Smooth muscle cell (in vitro differentiated cells): ENCODE results near the gene RTN4RL1. TPM values are rescaled to one million over a fixed set of nuclear protein-coding genes. Genes with fewer than 3 reads are reported as not detected.

Experiments
- DNase-seq: peaks from one replicate; lab custom pipeline; 2025; ENCODE audit not compliant: unreplicated experiment; lab: John Stamatoyannopoulos, UW
- H2AFZ ChIP-seq: fragments of 200-600 bp; sonication (generic); 2 replicates; pipeline ENCODE4 v1.6.0; 2016; ENCODE audit warnings: antibody characterized with exemption, low read depth, mild to moderate bottlenecking
- H3F3A ChIP-seq: fragments of 200-600 bp; sonication (generic); 2 replicates; pipeline ENCODE4 v1.6.0; 2017; ENCODE audit warnings: antibody characterized with exemption, low read depth
- H3K27ac ChIP-seq: fragments of 200-600 bp; sonication (generic); 2 replicates; pipeline ENCODE4 v1.5.1; 2016; ENCODE audit warnings: low read depth, mild to moderate bottlenecking
- H3K27me3 ChIP-seq: fragments of 200-600 bp; sonication (generic); 2 replicates; pipeline ENCODE4 v1.6.1; 2016; ENCODE audit warnings: low read depth, mild to moderate bottlenecking
- H3K36me3 ChIP-seq: fragments of 200-600 bp; sonication (generic); 2 replicates; pipeline ENCODE4 v1.5.1; 2016; ENCODE audit warnings: low read depth
- H3K4me1 ChIP-seq: fragments of 200-600 bp; sonication (generic); 2 replicates; pipeline ENCODE4 v1.5.1; 2016; ENCODE audit warnings: low read depth
- H3K4me2 ChIP-seq: fragments of 200-600 bp; sonication (generic); 2 replicates; pipeline ENCODE4 v1.6.0; 2016; ENCODE audit warnings: mild to moderate bottlenecking
- H3K4me3 ChIP-seq: fragments of 200-600 bp; sonication (generic); 2 replicates; pipeline ENCODE4 v1.5.1; 2016; ENCODE audit warnings: mild to moderate bottlenecking
- H3K79me2 ChIP-seq: fragments of 200-600 bp; sonication (generic); 2 replicates; pipeline ENCODE4 v1.6.0; 2016; ENCODE audit warnings: low read depth, mild to moderate bottlenecking
- H3K9ac ChIP-seq: fragments of 200-600 bp; sonication (generic); 2 replicates; pipeline ENCODE4 v1.6.0; 2016; ENCODE audit warnings: low read depth
- H3K9me3 ChIP-seq: fragments of 200-600 bp; sonication (generic); replicated peaks from 2 replicates; pipeline ENCODE4 v1.5.1; 2016; ENCODE audit warnings: low read depth
- H4K20me1 ChIP-seq: fragments of 200-600 bp; sonication (generic); 2 replicates; pipeline ENCODE4 v1.6.0; 2016; ENCODE audit warnings: low read depth
- CTCF ChIP-seq: fragments of 200-600 bp; sonication (generic); IDR thresholded peaks from 2 replicates; pipeline ENCODE4 v1.5.1; 2017; ENCODE audit warnings: borderline replicate concordance, mild to moderate bottlenecking, antibody characterized with exemption; ENCODE audit not compliant: insufficient read depth, poor library complexity, severe bottlenecking
- WGBS: methylation state at CpG from one replicate; pipeline ENCODE4 v1.1.7; 2016; ENCODE audit warnings: low lambda C conversion rate; 5-methylcytosine and 5-hydroxymethylcytosine counted together
- polyA plus RNA-seq: library from polyadenylated mRNA; unstranded; fragments of >200 nt; fragmentation: Nextera tagmentation; extraction: Ambion mirVana; gene quantifications from 2 replicates; pipeline ENCODE4 v1.2.1, GENCODE V29; 2016
- total RNA-seq: library from RNA; depleted of rRNA; stranded (reverse); fragments of >200 nt; gene quantifications from 2 replicates; pipeline ENCODE4 v1.2.3, GENCODE V29; 2014

RTN4RL1 gene
- total and polyA plus RNA-seq, 2 experiments from 2014 or later: not detected

- Histone ChIP-seq H3K4me1 (peaks cover 3% of the 10 kb centered on the region), H4K20me1 (no peaks in the 10 kb centered on the region), H3K27me3 (no peaks in the 10 kb centered on the region), H3K36me3 (no peaks in the 10 kb centered on the region), H3K27ac (no peak overlapping the region), H3F3A (peaks cover 3% of the 10 kb centered on the region), H3K9me3 (no peaks in the 10 kb centered on the region), H3K79me2 (peaks cover 14% of the 10 kb centered on the region), H3K4me3 (no peak overlapping the region), H3K9ac (no peak overlapping the region), H2AFZ (no peak overlapping the region), H3K4me2 (no peak overlapping the region)
- TF ChIP-seq CTCF: no peak
- WGBS: 97% methylated on average over 27 of the region's 29 CpGs
- DNase-seq: no peak
Measured at GRCh38 chr17:2035541-2036488, 10.7 kb upstream of the RTN4RL1 start.

GRCh38 chr17:2034806-2035540 lies 9.8 kb upstream of the RTN4RL1 start:
- Histone ChIP-seq H3K27me3 (no peaks in the 10 kb centered on the region), H4K20me1 (no peaks in the 10 kb centered on the region), H3K36me3 (no peaks in the 10 kb centered on the region), H3K9me3 (no peaks in the 10 kb centered on the region), H3K4me3 (no peak overlapping the region), H3K79me2 (peaks cover 14% of the 10 kb centered on the region), H3K27ac (no peak overlapping the region), H3K9ac (no peak overlapping the region), H3K4me1 (peaks cover 5% of the 10 kb centered on the region), H2AFZ (no peak overlapping the region), H3F3A (no peaks in the 10 kb centered on the region), H3K4me2 (no peak overlapping the region)
- DNase-seq: no peak
- WGBS: 79% methylated on average over 7 of the region's 9 CpGs
- no peak for TF ChIP-seq CTCF

GRCh38 chr17:2034157-2034556 lies 9.0 kb upstream of the RTN4RL1 start:
- no peaks in the 10 kb centered on the region for H3K36me3 ChIP-seq
- no peak overlapping the region for H2AFZ ChIP-seq
- H3K9me3 ChIP-seq: no peaks in the 10 kb centered on the region
- H3K4me2 ChIP-seq: no peak overlapping the region
- H3K79me2 ChIP-seq: peaks cover 14% of the 10 kb centered on the region
- no peaks in the 10 kb centered on the region for H3K27me3 ChIP-seq
- WGBS: 90% methylated on average over 5 of the region's 7 CpGs
- no peak for DNase-seq
- H3F3A ChIP-seq: no peaks in the 10 kb centered on the region
- TF ChIP-seq CTCF: no peak
- H3K4me3 ChIP-seq: no peak overlapping the region
- H4K20me1 ChIP-seq: no peaks in the 10 kb centered on the region
- no peak overlapping the region for H3K27ac ChIP-seq
- H3K4me1 ChIP-seq: peaks cover 5% of the 10 kb centered on the region
- no peak overlapping the region for H3K9ac ChIP-seq
